GM21529 (cell line): ENCODE data around the gene SMYD3.
"Not testable (repeated sequence)": the region's sequence is repeated elsewhere in the genome, so short reads cannot be mapped to it uniquely, and the experiment has no call there.

Experiments
- ATAC-seq: cut with Tn5 transposase; IDR thresholded peaks from one replicate; pipeline ENCODE4 v1.9.1; 2021; ENCODE audit not compliant: unreplicated experiment

SMYD3 gene

DNA sequence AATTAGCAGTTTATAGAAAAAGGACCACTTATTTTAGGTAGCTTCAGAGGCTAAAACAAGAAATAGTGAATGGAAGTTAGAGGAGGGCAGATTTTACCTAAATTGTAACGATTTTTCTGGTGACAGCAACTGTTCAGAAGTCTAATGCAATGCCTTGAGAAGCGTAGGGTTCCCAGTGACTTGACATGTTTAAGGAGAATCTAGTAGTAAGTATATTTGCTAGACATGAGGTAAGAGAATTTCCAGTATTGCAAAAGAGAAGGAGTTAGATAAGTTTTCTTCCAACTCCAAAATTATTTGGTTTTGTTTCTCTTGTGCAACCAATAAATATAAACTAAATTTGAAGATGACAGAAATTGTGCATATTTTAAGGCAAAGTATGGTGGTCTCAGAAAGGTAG, 140.0 kb downstream of the SMYD3 start:
- no peak for ATAC-seq

DNA sequence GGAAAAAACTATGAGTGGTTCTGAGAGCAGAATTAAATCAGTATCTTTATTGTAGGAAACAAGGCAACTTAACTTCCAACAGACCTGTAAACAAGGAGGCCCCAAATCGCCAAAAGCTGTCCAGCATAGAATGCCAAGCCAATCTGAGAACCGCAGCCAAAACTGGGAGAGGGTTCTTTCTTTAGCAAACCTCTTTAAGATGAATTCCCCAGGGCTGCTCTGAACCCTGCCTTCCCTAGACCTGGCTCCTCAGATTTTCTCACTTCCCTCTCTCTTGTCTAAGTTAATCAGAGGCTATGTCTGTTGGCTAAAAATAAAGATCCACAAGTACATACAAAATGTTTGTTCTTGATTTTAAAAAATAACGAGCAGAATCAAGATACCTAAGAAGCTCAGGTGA, 141.4 kb downstream of the SMYD3 start:
- ATAC-seq, result peak; percentile 42

DNA sequence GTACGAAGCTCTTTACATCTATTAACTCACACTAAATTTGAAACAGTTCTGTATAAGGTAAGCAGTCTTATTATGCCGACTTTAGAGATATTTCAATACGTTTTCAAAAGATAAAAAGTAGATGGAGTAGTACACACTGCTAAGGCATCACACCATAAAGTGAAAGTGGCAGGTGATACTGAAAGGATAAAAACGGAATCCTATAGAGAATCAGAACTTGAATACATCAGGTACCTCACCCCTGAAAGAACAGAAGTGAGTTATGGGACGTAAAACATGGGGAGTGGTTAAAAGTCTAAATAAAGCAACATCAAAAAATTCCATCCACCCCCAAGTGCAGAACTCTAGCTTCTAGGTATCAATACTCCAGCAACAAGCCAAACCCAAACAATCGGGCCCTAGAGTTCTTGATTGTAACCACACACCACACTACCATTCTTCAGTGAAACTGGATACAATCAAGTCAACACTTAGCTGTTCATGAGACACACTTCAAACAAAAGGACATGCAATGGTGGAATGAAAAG, 142.6 kb downstream of the SMYD3 start:
- peak; percentile 89 for ATAC-seq

DNA sequence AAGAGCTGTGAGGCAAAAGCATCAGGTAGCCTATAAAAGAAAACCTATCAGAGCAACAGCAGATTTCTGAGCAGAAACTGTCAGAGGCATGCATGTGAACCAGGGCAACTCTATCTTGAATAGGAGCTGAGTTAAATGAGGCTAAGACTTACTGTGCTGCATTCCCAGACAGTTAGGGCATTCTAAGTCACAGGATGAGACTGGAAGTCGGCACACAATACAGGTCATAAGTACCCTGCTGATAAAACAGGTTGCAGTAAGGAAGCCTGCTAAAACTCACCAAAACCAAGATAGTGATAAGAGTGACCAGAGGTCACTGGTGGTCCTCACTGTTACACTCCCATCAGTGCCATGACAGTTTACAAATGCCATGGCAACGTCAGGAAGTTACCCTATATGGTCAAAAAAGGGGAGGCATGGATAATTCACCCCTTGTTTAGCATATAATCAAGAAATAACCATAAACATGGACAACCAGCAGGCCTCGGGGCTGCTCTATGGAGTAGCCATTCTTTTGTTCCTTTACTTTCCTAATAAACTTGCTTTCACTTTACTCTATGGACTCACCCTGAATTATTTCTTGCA, 150.0 kb downstream of the SMYD3 start:
- not testable (repeated sequence) for ATAC-seq

DNA sequence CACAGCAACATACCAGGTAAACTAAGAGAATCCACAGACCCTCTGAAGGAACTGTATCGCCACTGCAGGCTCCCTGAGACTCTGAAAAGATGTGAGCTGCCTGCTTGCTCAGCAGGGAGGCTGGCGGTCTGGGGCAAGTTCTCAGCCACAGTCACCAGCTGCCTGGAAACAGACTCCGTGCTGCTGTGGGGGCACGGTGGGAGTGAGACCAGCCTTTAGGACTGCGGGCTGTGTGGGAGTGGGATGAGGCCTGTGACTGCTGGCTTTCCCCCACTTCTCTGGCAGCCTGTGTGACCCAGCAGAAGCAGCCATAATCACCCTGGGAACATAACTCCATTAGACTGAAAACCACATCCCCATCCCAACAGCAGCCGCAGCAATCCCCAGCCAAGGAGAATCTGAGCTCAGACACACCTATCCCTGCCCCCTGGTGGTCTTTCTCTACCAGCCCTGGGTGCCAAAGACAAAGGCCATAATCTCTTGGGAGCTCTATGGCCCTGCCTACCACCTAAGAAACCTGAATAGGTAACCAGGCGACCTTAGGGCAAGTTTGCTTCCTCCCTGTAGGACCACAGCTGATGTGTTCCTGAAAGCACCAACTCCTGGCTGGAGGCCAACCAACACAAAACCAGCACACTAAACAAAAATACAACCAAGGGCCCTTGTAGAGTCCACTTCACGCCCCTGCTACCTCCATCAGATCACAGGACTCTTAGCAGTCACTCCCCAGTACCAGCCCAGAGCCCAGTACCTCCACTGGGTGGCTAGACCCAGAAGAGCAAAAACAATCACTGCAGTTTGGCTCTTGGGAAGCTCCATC, 151.5 kb downstream of the SMYD3 start:
- no peak for ATAC-seq

DNA sequence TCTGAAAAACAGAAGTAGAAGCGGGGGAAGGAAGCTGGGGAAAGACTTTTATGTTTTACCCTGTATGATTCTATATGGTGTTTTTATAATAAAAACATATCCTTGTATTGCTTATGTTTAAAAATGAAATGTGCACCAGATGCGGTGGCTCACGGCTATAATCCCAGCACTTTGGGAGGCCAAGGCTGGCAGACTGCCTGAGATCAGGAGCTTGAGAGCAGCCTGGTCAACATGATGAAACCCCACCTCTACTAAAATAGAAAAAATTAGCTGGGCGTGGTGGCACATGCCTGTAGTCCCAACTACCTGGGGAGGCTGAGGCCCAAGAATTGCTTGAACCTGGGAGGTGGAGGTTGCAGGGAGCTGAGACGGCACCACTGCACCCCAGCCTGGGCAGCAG, 155.4 kb downstream of the SMYD3 start:
- no peak for ATAC-seq

DNA sequence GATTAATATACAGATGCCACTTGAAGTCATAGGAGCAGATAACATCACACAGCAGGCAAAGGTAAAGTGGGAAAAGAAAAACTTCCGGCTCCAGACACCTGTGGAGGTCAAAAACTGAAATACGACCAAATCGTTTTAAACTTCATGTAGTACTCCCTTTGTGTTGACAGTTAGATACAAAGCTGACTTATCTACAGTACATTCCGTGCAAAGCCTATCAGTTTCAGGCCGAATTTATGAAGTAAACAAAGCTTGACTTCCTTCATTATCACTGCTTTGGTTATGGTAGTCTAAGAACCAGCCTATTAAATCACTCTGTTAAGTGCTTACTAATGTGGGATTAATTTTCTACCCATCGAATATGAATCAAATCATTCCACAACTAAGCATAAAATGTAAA, 156.3 kb downstream of the SMYD3 start:
- ATAC-seq, result no peak

DNA sequence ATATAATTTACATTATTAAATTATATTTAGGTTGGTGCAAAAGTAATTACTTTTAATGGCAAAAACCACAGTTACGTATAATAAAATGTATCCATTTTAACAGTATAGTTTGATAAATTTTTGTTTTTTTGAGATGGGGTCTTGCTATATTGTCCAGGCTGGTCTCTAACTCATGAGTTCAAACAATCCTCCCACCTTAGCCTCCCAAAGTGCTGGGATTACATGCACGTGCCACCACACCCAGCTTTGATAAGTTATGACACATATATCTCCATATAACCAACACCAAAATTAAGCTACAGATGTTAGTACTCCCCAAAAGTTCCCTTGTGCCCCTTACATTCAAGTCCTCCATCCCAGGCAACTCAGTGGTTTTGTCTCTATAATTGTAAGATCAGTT, 163.1 kb downstream of the SMYD3 start:
- no peak for ATAC-seq

DNA sequence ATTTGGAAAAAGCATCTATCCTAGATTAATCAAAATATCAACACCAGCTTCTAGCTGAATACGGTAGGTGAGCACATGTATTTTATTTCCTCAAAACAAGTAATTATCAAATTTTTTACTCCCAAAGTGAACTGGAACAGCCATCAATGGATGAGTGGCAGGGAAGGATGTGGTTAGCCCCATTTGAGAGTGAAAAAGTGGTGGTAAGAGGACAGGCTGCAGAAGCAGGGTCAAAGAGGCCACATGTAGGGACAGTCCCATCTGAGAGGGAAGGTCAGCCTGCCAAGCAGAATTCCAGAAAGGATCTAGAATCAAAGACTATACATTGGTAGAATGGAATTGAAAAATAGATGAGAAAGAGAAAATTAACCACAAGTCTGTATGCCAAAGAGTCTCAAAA, 163.8 kb downstream of the SMYD3 start:
- ATAC-seq, result no peak

DNA sequence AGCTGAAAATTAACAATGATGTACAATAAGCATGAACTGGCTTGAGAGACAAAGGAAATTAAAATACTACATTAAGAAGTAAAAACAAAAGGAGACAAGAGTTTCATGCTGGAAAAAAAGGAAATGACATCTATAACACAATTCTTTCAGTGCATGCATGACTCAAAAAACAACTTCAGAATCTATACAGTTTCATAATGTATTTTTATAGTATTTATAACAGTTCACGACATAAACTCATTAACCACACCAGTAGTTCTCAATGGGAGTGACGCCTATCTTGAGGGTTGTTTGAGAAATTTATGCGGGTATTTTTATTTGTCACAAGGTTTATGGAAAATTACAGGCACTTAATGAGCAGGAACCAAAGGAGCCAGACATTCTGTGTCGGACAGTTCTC, 168.5 kb downstream of the SMYD3 start:
- ATAC-seq, result no peak

DNA sequence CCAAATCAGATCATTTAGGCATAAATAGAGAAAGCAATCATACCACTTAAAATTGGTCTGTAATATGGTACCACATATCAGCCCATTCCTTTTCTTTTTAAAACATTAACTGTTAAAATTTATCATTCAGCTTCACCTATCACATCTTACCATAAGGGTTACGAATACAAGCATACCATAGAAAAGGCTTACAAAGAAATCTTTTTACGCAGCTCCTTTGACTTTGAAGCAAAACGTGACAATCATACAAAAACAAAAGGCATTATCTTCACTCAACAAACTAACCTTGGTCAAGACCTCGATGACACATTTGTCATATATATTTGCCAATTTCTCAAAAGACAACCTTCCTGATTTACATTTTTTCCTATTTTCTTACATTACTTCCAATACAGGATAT, 169.0 kb downstream of the SMYD3 start:
- no peak for ATAC-seq

DNA sequence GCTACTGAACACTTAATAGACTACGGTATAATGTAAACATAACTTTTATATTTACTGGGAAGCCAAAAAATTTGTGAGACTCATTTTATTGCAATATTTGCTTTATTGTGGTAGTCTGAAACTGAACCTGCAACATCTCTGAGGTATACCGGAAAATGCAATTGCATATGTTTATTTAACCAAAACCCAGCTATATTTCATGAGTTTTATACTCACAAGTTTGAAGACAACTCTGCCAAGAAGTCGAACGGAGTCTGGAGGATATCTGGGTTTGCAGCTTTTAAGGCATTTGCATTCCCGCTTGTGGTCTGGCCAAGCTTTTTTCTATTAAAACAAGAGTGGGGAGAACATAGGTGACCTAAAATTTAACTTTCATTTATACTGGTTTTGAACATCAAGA, 171.9 kb downstream of the SMYD3 start:
- no peak for ATAC-seq

DNA sequence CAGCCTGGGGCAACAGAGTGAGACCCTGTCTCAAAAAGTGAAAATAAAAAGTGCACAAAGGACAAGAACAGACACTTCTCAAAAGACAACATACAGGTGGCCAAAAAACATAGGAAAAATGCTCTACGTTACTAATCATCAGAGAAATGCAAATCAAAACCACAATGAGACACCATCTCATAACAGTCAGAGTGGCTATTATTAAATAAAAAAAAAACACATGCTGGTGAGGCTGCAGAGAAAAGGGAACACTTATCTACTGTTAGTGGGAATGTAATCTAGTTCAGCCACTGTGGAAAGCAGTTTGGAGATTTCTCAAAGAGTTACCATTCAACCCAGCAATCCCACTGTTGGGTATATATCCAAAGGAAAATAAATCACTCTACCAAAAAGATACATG, 173.2 kb downstream of the SMYD3 start:
- ATAC-seq, result no peak

DNA sequence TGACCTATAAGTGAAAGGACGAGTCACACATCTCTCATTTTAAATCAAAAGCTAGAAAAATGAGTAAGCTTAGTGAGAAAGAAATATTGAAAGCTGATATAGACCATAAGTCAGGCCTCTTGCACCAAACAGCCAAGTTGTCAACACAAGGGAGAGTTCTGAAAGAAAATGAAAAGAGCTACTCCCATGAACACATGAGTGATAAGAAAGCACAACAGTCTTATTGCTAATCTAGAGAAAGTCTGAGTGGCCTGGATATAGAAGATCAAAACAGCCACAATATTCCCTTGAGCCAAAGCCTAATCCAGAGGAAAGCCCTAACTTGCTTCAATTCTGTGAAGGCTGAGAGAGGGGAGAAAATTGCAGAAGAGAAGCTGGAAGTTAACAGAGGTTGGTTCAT, 175.0 kb downstream of the SMYD3 start:
- no peak for ATAC-seq

DNA sequence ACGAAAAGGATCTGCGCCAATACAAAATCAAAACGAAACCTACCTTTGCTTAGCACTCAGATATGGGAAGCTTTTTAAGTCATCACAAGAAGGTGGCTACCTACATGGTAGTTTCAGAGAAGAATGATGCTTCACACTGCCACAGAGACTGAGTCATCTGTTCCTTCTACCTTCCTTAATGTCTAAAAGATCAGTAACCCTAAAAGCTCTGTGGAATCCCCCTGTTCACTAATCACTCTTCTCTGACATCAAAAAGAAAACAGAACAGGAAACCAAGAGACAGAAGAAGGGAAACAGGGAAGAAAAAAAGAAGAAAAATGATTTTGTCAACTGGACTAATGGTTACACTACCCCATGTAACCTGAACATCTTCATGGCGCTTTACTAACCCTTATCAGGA, 177.2 kb downstream of the SMYD3 start:
- peak; percentile 99 for ATAC-seq

DNA sequence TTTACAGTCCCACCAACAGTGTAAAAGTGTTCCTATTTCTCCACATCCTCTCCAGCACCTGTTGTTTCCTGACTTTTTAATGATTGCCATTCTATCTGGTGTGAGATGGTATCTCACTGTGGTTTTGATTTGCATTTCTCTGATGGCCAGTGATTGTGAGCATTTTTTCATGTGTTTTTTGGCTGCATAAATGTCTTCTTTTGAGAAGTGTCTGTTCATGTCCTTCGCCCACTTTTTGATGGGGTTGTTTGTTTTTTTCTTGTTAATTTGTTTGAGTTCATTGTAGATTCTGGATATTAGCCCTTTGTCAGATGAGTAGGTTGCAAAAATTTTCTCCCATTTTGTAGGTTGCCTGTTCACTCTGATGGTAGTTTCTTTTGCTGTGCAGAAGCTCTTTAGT, 177.8 kb downstream of the SMYD3 start:
- not testable (repeated sequence) for ATAC-seq

DNA sequence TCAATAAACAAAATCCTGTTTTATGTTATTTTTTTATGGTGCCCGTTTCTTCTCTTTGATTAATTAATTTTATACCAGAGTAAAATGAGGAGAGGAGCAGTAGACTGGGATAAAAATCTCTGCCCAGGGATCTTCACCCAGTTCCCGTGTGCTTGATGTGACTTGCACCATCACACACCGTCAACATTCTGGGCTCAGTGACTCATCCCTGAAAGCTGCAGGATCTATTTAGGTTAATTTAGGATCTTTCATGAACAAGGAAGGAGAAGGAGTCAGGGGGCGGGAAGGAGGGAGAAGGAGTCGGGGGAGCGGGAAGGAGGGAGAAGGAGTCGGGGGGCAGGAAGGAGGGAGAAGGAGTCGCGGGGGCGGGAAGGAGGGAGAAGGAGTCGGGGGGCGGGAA, 182.4 kb downstream of the SMYD3 start:
- no peak for ATAC-seq

DNA sequence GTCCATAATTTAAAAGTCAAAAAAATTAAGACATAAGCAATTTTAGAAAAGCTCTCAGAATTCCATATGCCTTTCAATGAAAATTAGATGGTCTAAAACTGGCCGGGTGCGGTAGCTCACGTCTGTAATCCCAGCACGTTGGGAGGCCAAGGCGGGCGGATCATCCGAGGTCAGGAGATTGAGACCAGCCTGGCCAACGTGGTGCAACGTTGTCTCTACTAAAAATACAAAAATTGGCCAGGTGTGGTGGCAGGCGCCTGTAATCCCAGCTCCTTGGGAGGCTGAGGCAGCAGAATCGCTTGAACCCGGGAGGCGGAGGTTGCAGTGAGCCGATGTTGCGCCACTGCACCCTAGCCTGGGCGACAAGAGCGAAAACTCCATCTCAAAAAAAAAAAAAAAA, 183.0 kb downstream of the SMYD3 start:
- ATAC-seq, result not testable (repeated sequence)

DNA sequence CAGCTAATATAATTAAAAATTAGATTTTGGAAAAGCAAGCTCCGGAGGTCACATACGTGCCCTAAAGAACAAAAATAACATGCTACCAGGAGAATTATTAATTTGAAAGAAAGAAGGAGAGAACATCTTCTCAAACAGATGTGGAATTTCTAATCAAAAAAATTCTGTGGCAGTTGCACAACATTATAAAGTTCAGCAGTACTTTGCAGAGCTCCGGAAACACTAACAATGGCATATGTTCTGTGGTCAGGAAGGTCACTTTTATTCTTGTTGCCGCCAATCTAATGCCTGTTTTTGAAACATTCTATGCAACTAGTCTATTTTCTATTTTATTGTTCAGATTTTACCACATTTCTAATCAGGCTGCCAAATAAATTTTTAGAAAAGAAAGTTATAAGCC, 186.8 kb downstream of the SMYD3 start:
- no peak for ATAC-seq

DNA sequence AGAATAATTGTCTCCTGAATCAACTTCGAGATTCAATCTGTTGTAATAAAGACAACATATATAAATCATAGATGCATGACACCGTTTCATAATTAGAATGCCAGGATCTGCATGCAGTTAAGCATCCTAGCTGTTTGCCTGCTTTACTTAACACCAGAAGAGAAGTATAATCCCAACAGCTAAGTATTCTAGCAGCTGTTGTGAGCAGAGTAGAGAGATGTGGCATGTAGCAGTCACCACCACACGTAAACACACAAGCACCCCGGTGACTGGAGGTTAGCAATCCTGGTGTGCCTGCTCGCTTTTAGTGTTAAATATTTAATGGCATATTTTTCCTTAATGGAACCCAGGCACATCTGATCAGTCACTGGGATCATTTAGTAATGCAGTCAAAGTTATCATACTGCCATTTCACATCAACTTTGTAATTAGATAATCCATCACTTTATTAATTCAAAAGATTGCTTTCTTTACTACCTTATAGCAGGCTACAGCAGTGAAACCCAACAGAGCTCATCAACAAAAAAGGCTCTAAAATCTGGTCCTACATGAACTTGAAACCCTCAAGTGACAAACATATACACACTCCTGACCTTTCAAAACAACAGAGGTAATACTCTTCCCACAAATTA, 187.9 kb downstream of the SMYD3 start:
- no peak for ATAC-seq

DNA sequence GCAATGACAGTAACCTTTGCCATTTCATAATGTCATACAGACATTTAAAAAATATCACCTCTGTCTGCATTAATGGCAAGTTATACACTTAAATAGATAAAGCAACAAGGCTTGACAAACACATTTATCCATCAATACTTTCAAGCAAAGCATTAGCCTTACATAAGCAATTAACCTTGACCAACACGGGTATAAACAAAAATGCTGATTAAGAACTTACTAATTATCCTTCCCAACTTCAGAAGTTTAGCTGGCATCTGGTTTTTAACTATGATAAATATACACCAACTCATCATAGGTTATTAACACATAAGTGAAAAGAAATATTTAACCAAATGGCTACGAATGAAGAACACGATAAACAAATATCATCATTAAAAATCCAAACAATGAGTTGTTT, 188.5 kb downstream of the SMYD3 start:
- ATAC-seq, result no peak

DNA sequence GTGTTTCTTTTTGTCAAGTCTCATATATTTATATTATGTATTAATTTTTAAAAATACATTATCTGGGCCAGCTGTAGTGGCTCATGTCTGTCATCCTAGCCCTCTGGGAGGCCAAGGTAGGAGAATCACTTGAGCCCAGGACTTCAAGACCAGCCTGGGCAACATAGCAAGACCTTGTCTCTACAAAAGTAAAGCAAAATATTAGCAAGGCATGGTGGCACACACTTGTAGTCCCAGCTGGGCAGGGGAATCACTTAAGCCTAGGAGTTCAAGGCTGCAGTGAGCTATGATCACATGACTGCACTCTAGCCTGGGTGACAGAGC, 189.1 kb downstream of the SMYD3 start:
- no peak for ATAC-seq
